GM12875 (cell line): ENCODE results near the gene AXIN1.
"Not testable (repeated sequence)": the region's sequence is repeated elsewhere in the genome, so short reads cannot be mapped to it uniquely, and the experiment has no call there.

ENCODE experiments used
- H3K4me3 ChIP-seq: one replicate; pipeline ENCODE4 v1.5.1; 2011; ENCODE audit warnings: low read depth, low read length, control low read depth
- TF ChIP-seq, protein P1 (sequence below): IDR thresholded peaks from 2 replicates; pipeline ENCODE4 v1.5.1; 2011; ENCODE audit warnings: low read depth, mild to moderate bottlenecking, control low read depth, inconsistent platforms, low read length, moderate library complexity, borderline replicate concordance; ENCODE audit not compliant: insufficient read depth

The AXIN1 gene

DNA sequence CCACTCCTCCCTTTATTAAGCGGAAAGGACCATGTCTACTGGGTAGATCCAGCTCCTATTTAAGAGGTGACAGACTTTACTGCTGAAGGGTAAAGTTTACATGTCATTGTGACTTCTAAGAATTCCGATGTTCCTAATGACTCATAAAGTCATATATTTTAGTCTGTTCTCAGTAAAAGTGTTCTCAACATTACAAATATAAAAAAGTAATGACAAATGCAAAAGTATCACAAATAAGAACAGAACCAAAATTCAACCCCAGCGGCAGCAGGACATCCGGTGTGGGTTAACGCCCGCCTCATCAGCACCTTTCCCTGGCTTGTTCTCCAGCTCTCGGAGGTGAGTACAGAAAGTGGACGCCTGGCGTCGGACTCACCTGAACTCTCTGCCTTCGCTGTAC lies 6.8 kb downstream of the AXIN1 start:
- TF ChIP-seq, protein P1, sequence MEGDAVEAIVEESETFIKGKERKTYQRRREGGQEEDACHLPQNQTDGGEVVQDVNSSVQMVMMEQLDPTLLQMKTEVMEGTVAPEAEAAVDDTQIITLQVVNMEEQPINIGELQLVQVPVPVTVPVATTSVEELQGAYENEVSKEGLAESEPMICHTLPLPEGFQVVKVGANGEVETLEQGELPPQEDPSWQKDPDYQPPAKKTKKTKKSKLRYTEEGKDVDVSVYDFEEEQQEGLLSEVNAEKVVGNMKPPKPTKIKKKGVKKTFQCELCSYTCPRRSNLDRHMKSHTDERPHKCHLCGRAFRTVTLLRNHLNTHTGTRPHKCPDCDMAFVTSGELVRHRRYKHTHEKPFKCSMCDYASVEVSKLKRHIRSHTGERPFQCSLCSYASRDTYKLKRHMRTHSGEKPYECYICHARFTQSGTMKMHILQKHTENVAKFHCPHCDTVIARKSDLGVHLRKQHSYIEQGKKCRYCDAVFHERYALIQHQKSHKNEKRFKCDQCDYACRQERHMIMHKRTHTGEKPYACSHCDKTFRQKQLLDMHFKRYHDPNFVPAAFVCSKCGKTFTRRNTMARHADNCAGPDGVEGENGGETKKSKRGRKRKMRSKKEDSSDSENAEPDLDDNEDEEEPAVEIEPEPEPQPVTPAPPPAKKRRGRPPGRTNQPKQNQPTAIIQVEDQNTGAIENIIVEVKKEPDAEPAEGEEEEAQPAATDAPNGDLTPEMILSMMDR = no peak
- no peak overlapping the region for H3K4me3 ChIP-seq

- no peak overlapping the region for H3K4me3 ChIP-seq
- TF ChIP-seq, protein P1 = no peak
These were observed 9.9 kb downstream of the AXIN1 start for GRCh38 chr16:342455-343213.

DNA sequence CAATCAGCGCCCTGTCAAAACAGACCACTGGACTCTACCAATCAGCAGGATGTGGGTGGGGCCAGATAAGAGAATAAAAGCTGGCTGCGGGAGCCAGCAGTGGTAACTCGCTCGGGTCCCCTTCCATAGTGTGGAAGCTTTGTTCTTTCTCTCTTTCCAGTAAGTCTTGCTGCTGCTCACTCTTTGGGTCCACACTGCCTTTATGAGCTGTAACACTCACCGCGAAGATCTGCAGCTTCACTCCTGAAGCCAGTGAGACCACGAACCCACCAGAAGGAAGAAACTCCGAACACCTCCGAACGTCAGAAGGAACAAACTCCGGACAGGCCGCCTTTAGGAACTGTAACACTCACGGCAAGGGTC lies 10.6 kb downstream of the AXIN1 start:
- not testable (repeated sequence) for H3K4me3 ChIP-seq

- H3K4me3 ChIP-seq = not testable (repeated sequence)
These were observed 11.2 kb downstream of the AXIN1 start for GRCh38 chr16:341095-341973.

- H3K4me3 ChIP-seq = no peak overlapping the region
- TF ChIP-seq, protein P1 = no peak
These were observed 12.0 kb downstream of the AXIN1 start for GRCh38 chr16:340370-341091.

DNA sequence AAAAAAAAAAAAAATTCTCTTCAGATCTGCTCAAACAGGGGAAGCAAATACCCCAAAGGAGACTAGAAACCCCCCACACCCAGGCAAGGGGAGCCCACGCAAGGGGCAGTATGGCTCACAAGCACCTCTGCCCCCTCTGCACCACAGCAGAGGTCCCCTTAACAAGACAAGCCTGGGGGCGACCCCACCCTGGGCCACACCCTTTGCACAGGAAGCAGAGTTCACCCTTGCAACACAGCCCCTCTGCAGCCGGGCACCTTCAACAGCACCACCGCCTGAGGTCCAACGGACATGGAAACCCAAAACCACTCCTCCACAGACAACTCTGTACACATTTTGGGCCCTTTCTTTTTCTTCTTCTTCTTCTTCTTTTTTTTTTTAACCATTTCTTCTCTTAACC lies 12.8 kb downstream of the AXIN1 start:
- TF ChIP-seq, protein P1 = no peak
- no peak overlapping the region for H3K4me3 ChIP-seq

DNA sequence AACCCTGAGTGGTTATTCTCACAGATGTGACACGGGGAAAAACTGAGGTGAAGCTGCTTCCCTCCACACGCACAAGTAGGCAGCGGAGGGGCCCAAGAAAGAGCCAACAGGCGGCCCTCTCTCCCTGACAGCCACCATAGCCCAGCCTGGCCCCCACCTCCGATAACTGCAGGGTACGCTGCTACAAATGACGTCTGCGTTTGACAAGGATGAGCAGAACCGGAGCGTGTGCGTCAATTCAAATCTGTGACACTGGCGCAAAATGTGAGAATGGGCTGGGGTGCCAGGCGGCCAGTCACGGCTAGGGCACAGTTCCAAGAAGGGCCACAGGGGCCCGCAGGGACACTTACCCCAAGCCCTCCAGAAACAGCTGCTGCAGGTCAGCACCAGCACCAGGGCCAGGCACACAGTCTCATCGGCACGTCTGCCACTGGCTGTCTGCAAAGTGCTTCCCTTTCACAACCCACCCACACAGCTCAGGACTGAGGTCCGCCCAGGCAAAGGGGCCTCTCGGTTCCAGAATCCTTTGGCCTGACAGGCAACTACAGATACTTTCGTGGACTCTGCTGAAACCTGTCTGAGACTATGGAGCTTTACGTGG lies 14.4 kb downstream of the AXIN1 start:
- TF ChIP-seq, protein P1 = no peak
- H3K4me3 ChIP-seq = no peak overlapping the region
